Nephron progenitor cell (in vitro differentiated cells): ENCODE data around the gene TTC39C.

ENCODE experiments used
- DNase-seq: peaks from one replicate; pipeline ENCODE4 v3.0.0; 2021
- H3K27ac Mint-ChIP-seq: 2 replicates; pipeline ENCODE4 v1.8.0; 2021; ENCODE audit warnings: mild to moderate bottlenecking, moderate library complexity, mixed read lengths
- H3K27me3 Mint-ChIP-seq: 2 replicates; pipeline ENCODE4 v1.8.0; 2021; ENCODE audit warnings: mild to moderate bottlenecking, low read depth, mixed read lengths; ENCODE audit not compliant: poor library complexity
- H3K36me3 Mint-ChIP-seq: 2 replicates; pipeline ENCODE4 v1.8.0; 2021; ENCODE audit warnings: low read depth, mixed read lengths
- H3K4me1 Mint-ChIP-seq: 2 replicates; pipeline ENCODE4 v1.8.0; 2021; ENCODE audit warnings: mixed read lengths
- H3K4me3 Mint-ChIP-seq: 2 replicates; pipeline ENCODE4 v1.8.0; 2021; ENCODE audit warnings: mild to moderate bottlenecking, moderate library complexity, mixed read lengths
- H3K9me3 Mint-ChIP-seq: 2 replicates; pipeline ENCODE4 v1.8.0; 2021; ENCODE audit warnings: mild to moderate bottlenecking, moderate library complexity, mixed read lengths
- CTCF ChIP-seq: fragments of 200-600 bp; sonication (generic); IDR thresholded peaks from 2 replicates; pipeline ENCODE4 v1.5.0; 2021; ENCODE audit warnings: antibody characterized with exemption

The TTC39C gene

GRCh38 chr18:23977719-23978483, 36.7 kb upstream of the TTC39C start:
- no peak for TF ChIP-seq CTCF
- DNase-seq, result no peak
- H3K36me3 Mint-ChIP-seq, result peaks cover 6% of the 10 kb centered on the region
- peaks cover 32% of the 10 kb centered on the region for H3K9me3 Mint-ChIP-seq
- peaks cover 27% of the 10 kb centered on the region for H3K4me1 Mint-ChIP-seq
- H3K27ac Mint-ChIP-seq, result no peak overlapping the region
- no peak overlapping the region for H3K4me3 Mint-ChIP-seq
- no peaks in the 10 kb centered on the region for H3K27me3 Mint-ChIP-seq

GRCh38 chr18:23981369-23981980, 33.1 kb upstream of the TTC39C start:
- H3K27ac Mint-ChIP-seq, result peak overlapping the region; percentile 23
- peak; percentile 25 for DNase-seq

GRCh38 chr18:23982155-23983079, 32.1 kb upstream of the TTC39C start:
- H3K27me3 Mint-ChIP-seq, result no peaks in the 10 kb centered on the region
- no peak for TF ChIP-seq CTCF
- H3K4me1 Mint-ChIP-seq, result peaks cover 25% of the 10 kb centered on the region
- H3K36me3 Mint-ChIP-seq, result no peaks in the 10 kb centered on the region
- DNase-seq, result peak; percentile 25
- H3K27ac Mint-ChIP-seq, result peak overlapping the region; percentile 23
- H3K4me3 Mint-ChIP-seq, result peak overlapping the region; percentile 49
- no peaks in the 10 kb centered on the region for H3K9me3 Mint-ChIP-seq

More at GRCh38 chr18:23981369-23981980, 33.1 kb upstream of the TTC39C start:
- Mint-ChIP-seq H3K27me3 (no peaks in the 10 kb centered on the region), H3K36me3 (peaks cover 1% of the 10 kb centered on the region), H3K4me3 (peak overlapping the region; percentile 48), H3K9me3 (peaks cover 9% of the 10 kb centered on the region), H3K4me1 (peaks cover 25% of the 10 kb centered on the region)
- TF ChIP-seq CTCF, result no peak

- Mint-ChIP-seq H3K27ac (no peak overlapping the region), H3K4me3 (no peak overlapping the region)
These were observed 31.4 kb upstream of the TTC39C start for GRCh38 chr18:23983112-23983511.

More at GRCh38 chr18:23983112-23983511, 31.4 kb upstream of the TTC39C start:
- no peaks in the 10 kb centered on the region for H3K27me3 Mint-ChIP-seq
- H3K9me3 Mint-ChIP-seq, result no peaks in the 10 kb centered on the region
- no peaks in the 10 kb centered on the region for H3K36me3 Mint-ChIP-seq
- no peak for DNase-seq
- H3K4me1 Mint-ChIP-seq, result peaks cover 25% of the 10 kb centered on the region
- TF ChIP-seq CTCF, result no peak
